ENCODE measurements around the gene NRXN3.

- TF ChIP-seq, protein P1, sequence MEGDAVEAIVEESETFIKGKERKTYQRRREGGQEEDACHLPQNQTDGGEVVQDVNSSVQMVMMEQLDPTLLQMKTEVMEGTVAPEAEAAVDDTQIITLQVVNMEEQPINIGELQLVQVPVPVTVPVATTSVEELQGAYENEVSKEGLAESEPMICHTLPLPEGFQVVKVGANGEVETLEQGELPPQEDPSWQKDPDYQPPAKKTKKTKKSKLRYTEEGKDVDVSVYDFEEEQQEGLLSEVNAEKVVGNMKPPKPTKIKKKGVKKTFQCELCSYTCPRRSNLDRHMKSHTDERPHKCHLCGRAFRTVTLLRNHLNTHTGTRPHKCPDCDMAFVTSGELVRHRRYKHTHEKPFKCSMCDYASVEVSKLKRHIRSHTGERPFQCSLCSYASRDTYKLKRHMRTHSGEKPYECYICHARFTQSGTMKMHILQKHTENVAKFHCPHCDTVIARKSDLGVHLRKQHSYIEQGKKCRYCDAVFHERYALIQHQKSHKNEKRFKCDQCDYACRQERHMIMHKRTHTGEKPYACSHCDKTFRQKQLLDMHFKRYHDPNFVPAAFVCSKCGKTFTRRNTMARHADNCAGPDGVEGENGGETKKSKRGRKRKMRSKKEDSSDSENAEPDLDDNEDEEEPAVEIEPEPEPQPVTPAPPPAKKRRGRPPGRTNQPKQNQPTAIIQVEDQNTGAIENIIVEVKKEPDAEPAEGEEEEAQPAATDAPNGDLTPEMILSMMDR (IDR thresholded peaks at IDR 0.05) = no peak
- TF ChIP-seq POLR2A (IDR thresholded peaks at IDR 0.05) = no peak
Measured at GRCh38 chr14:79415726-79416125, 1245.6 kb downstream of the NRXN3 start.

All from heart left ventricle (tissue), 13 donors.